GM19035 (cell line): ENCODE measurements around the gene RAB20.
"Not testable (repeated sequence)": the region's sequence is repeated elsewhere in the genome, so short reads cannot be mapped to it uniquely, and the experiment has no call there.

Source experiments
- ATAC-seq: cut with Tn5 transposase; IDR thresholded peaks from one replicate; pipeline ENCODE4 v1.9.1; 2021; ENCODE audit not compliant: unreplicated experiment

The RAB20 gene

GRCh38 chr13:110555601-110556223 is 5.8 kb downstream of the RAB20 start:
- no peak for ATAC-seq

- ATAC-seq: no peak
These were observed 6.6 kb downstream of the RAB20 start for GRCh38 chr13:110554946-110555345.

GRCh38 chr13:110554227-110554836 is 7.2 kb downstream of the RAB20 start:
- no peak for ATAC-seq

- no peak for ATAC-seq
These were observed 8.1 kb downstream of the RAB20 start for GRCh38 chr13:110553417-110553816.

- ATAC-seq: no peak
These were observed 8.8 kb downstream of the RAB20 start for GRCh38 chr13:110552767-110553166.

- ATAC-seq: no peak
These were observed 10.2 kb downstream of the RAB20 start for GRCh38 chr13:110551284-110551683.

- no peak for ATAC-seq
These were observed 11.7 kb downstream of the RAB20 start for GRCh38 chr13:110549795-110550160.

GRCh38 chr13:110548891-110549794 is 12.4 kb downstream of the RAB20 start:
- ATAC-seq: no peak

GRCh38 chr13:110546926-110547325 is 14.6 kb downstream of the RAB20 start:
- no peak for ATAC-seq

GRCh38 chr13:110546378-110546777 is 15.1 kb downstream of the RAB20 start:
- no peak for ATAC-seq

GRCh38 chr13:110542169-110542796 is 19.2 kb downstream of the RAB20 start:
- ATAC-seq: no peak

- no peak for ATAC-seq
These were observed 20.0 kb downstream of the RAB20 start for GRCh38 chr13:110541526-110541920.

GRCh38 chr13:110540871-110541525 is 20.5 kb downstream of the RAB20 start:
- ATAC-seq: no peak

- no peak for ATAC-seq
These were observed 21.6 kb downstream of the RAB20 start for GRCh38 chr13:110539894-110540293.

- ATAC-seq: no peak
These were observed 22.9 kb downstream of the RAB20 start for GRCh38 chr13:110538632-110539031.

GRCh38 chr13:110536006-110536693 is 25.4 kb downstream of the RAB20 start:
- no peak for ATAC-seq

GRCh38 chr13:110535526-110535925 is 26.0 kb downstream of the RAB20 start:
- ATAC-seq: no peak

GRCh38 chr13:110533771-110534670 is 27.5 kb downstream of the RAB20 start:
- no peak for ATAC-seq

- not testable (repeated sequence) for ATAC-seq
These were observed 29.3 kb downstream of the RAB20 start for GRCh38 chr13:110532258-110532657.
